ENCODE measurements around the gene POMGNT1. TPM values are rescaled to one million over a fixed set of nuclear protein-coding genes. Genes with fewer than 3 reads are reported as not detected.

The POMGNT1 gene
- total and polyA plus RNA-seq, 2 of the 13 experiments (the other 11 are each of a cell fraction or from before 2014, with no cell fraction given) = 33.9 to 46.8 TPM

- TF ChIP-seq HNF1A (IDR thresholded peaks at IDR 0.05; ENCODE audit: low read depth) = no peak
- TF ChIP-seq HNF1A (CRISPR knock-in tag; IDR thresholded peaks at IDR 0.05; ENCODE audit: borderline replicate concordance) = no peak
- TF ChIP-seq CENPT (CRISPR knock-in tag; IDR thresholded peaks at IDR 0.05; ENCODE audit: low read depth) = peak; percentile 78; the same call in 1 of the 2 replicates
- TF ChIP-seq ZNF275 (CRISPR knock-in tag; IDR thresholded peaks at IDR 0.05; ENCODE audit: borderline replicate concordance) = peak; percentile 79
- TF ChIP-seq PRDM4 (CRISPR knock-in tag; IDR thresholded peaks at IDR 0.05; ENCODE audit: borderline replicate concordance) = no peak
- TF ChIP-seq MLX (CRISPR knock-in tag; IDR thresholded peaks at IDR 0.05) = 0 out of 2 replicates have a peak, but pooled peaks have one; percentile 44
- TF ChIP-seq ZGPAT (CRISPR knock-in tag; IDR thresholded peaks at IDR 0.05) = peak; percentile 80
- TF ChIP-seq ZNF318 (CRISPR knock-in tag; IDR thresholded peaks at IDR 0.05) = no peak
- TF ChIP-seq TRIM24 (CRISPR knock-in tag; IDR thresholded peaks at IDR 0.05) = no peak
Measured at GRCh38 chr1:46247436-46248121, 49.3 kb upstream of the POMGNT1 start, which contains the start of gene RAD54L (continued).

All from HepG2 (cell line).